GM18507 (cell line): ENCODE results near the gene NOP10.
A peak's percentile ranks its signal among the peaks of the same experiment; 100 is the strongest.
"Not testable (repeated sequence)": the region's sequence is repeated elsewhere in the genome, so short reads cannot be mapped to it uniquely, and the experiment has no call there.

Source experiments
- DNase-seq: peaks from one replicate; pipeline ENCODE4 v3.0.0; 2011; ENCODE audit warnings: low read depth; ENCODE audit not compliant: insufficient read length; ENCODE audit errors: extremely low spot score
- FAIRE-seq: peaks from 2 replicates; lab custom pipeline; 2011; peaks lifted over from hg19 to GRCh38; lab: Jason Lieb, UNC

The NOP10 gene

GRCh38 chr15:34360298-34360697, 17.4 kb upstream of the NOP10 start:
- FAIRE-seq (no peak), DNase-seq (no peak)

GRCh38 chr15:34359416-34359815, 16.5 kb upstream of the NOP10 start:
- FAIRE-seq (no peak), DNase-seq (no peak)

- DNase-seq (no peak), FAIRE-seq (no peak)
Measured at GRCh38 chr15:34358948-34359347, 16.0 kb upstream of the NOP10 start.

- no peak for FAIRE-seq
- DNase-seq: no peak
Measured at GRCh38 chr15:34358367-34358766, 15.4 kb upstream of the NOP10 start.

- DNase-seq (no peak), FAIRE-seq (no peak)
Measured at GRCh38 chr15:34357653-34358052, 14.7 kb upstream of the NOP10 start.

GRCh38 chr15:34355241-34355640, 12.3 kb upstream of the NOP10 start:
- FAIRE-seq: no peak

GRCh38 chr15:34354286-34354685, 11.3 kb upstream of the NOP10 start:
- DNase-seq (no peak), FAIRE-seq (no peak)

More at GRCh38 chr15:34355241-34355640, 12.3 kb upstream of the NOP10 start:
- no peak for DNase-seq

GRCh38 chr15:34353627-34354026, 10.7 kb upstream of the NOP10 start:
- FAIRE-seq (no peak), DNase-seq (no peak)

- not testable (repeated sequence) for FAIRE-seq, DNase-seq
Measured at GRCh38 chr15:34352996-34353395, 10.1 kb upstream of the NOP10 start.

GRCh38 chr15:34349769-34350168, 6.8 kb upstream of the NOP10 start:
- no peak for FAIRE-seq
- DNase-seq: no peak

- no peak for DNase-seq
- no peak for FAIRE-seq
Measured at GRCh38 chr15:34348735-34349300, 5.9 kb upstream of the NOP10 start.

GRCh38 chr15:34347951-34348638, 5.2 kb upstream of the NOP10 start:
- FAIRE-seq: no peak
- DNase-seq: no peak

- FAIRE-seq, DNase-seq: not testable (repeated sequence)
Measured at GRCh38 chr15:34342213-34342736, 661 bp downstream of the NOP10 start.

GRCh38 chr15:34341381-34342212, 1.3 kb downstream of the NOP10 start:
- DNase-seq (no peak), FAIRE-seq (no peak)

GRCh38 chr15:34339946-34340345, 3.0 kb downstream of the NOP10 start:
- no peak for DNase-seq

GRCh38 chr15:34338347-34338746, 4.6 kb downstream of the NOP10 start:
- no peak for DNase-seq
- no peak for FAIRE-seq

More at GRCh38 chr15:34339946-34340345, 3.0 kb downstream of the NOP10 start:
- FAIRE-seq: no peak

- FAIRE-seq: peak; percentile 88
- DNase-seq: peak; percentile 78
Measured at GRCh38 chr15:34337557-34338306, 5.2 kb downstream of the NOP10 start, which contains the start of gene SLC12A6. Gene SLC12A6, minus strand, starts transcription at chr15:34337781. Its CDS starts 1,101 bp downstream, at chr15:34336680.

- no peak for DNase-seq
Measured at GRCh38 chr15:34336991-34337556, 5.9 kb downstream of the NOP10 start.

More at GRCh38 chr15:34336991-34337556, 5.9 kb downstream of the NOP10 start:
- FAIRE-seq: peak; percentile 36
